Peyer's patch (tissue), 4 donors: ENCODE measurements around the gene TIMM8A. TPM values are rescaled to one million over a fixed set of nuclear protein-coding genes. Genes with fewer than 3 reads are reported as not detected.
"Not testable (repeated sequence)": the region's sequence is repeated elsewhere in the genome, so short reads cannot be mapped to it uniquely, and the experiment has no call there.

Experiments used
- DNase-seq, 3 donors: peaks; one replicate each; pipeline ENCODE4 v3.0.0-alpha.2; 2017 to 2019
- H3K27ac ChIP-seq, 4 donors: fragments of 200-600 bp; sonication (generic); one replicate each; pipeline ENCODE4 v1.5.1; 2016 to 2019
- H3K27me3 ChIP-seq, 2 donors: fragments of 200-600 bp; sonication (generic); one replicate each; pipeline ENCODE4 v1.5.1; 2019
- H3K36me3 ChIP-seq, 3 donors: fragments of 200-600 bp; sonication (generic); one replicate each; pipeline ENCODE4 v1.5.1; 2016 to 2019
- H3K4me1 ChIP-seq, 4 donors: fragments of 200-600 bp; sonication (generic); one replicate each; pipeline ENCODE4 v1.5.1; 2016 to 2019
- H3K4me3 ChIP-seq, 4 donors: fragments of 200-600 bp; sonication (generic); 1 replicate in 3 of 4; 2 replicates in 1 of 4; pipeline ENCODE4 v1.5.1; 2016 to 2019; ENCODE audit warnings: mild to moderate bottlenecking in 1 of 4
- H3K9me3 ChIP-seq, 4 donors: fragments of 200-600 bp; sonication (generic); one replicate each; pipeline ENCODE4 v1.5.1; 2016 to 2019; ENCODE audit warnings: mild to moderate bottlenecking in 1 of 4
- POLR2A ChIP-seq, 2 donors: fragments of 450-650 bp; IDR thresholded peaks; one replicate each; pipeline ENCODE4 v1.5.1; 2017; ENCODE audit warnings: antibody characterized with exemption in 2 of 2, mild to moderate bottlenecking in 2 of 2, moderate library complexity in 2 of 2
- total RNA-seq, 4 donors: library from RNA; depleted of rRNA; stranded (reverse); fragments of >200 nt; gene quantifications; one replicate each; pipeline ENCODE4 v1.1.0, GENCODE V29; 2016
- TF ChIP-seq, protein P1 (sequence below), 6 experiments: fragments of 450-650 bp in 4 of 6; fragments of 200-600 bp in 2 of 6; sonication (generic) in 1 of 6; IDR thresholded peaks; one replicate each; pipeline ENCODE4 v1.5.1; 2017 to 2019; ENCODE audit warnings: antibody characterized with exemption in 6 of 6, mild to moderate bottlenecking in 3 of 6, moderate library complexity in 1 of 6

Gene TIMM8A
- total RNA-seq, 4 donors from 2014 or later = 5.2 to 11.6 (median 10.1) TPM

DNA sequence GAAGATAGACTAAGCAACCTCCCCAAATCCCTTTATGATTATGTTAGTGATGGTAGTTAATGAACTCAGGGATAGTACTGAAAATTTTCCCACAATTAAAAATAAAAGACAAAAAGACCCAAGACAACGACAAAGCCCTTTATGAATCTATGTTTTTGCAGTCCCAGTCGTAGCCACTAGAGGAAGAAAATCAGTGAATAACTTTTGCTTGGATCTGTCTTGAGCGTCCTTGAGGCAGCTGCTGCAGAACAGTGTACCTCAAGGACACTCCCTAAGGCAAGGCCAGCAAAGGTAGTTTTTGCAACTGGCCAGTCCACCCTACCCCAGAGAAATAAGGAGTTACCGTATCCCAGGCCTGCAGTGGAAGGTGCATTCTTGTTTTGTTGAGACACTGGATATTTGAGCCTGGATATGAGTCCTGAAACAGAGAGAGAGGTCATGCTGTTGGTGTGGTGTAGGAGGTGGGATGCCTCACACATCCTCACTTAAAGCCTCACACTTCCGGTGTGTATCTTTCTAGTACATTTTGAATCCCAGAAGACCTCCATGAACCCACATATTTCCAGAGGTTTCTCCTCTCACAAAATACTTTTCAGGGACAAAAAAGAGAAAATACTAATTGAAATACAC lies 8.7 kb upstream of the TIMM8A start:
- H3K27ac ChIP-seq = no peak overlapping the region
- no peak for DNase-seq
- H3K9me3 ChIP-seq = no peaks in the 10 kb centered on the region
- no peaks in the 10 kb centered on the region for H3K36me3 ChIP-seq
- TF ChIP-seq POLR2A (IDR thresholded peaks at IDR 0.05) = no peak
- TF ChIP-seq, protein P1, sequence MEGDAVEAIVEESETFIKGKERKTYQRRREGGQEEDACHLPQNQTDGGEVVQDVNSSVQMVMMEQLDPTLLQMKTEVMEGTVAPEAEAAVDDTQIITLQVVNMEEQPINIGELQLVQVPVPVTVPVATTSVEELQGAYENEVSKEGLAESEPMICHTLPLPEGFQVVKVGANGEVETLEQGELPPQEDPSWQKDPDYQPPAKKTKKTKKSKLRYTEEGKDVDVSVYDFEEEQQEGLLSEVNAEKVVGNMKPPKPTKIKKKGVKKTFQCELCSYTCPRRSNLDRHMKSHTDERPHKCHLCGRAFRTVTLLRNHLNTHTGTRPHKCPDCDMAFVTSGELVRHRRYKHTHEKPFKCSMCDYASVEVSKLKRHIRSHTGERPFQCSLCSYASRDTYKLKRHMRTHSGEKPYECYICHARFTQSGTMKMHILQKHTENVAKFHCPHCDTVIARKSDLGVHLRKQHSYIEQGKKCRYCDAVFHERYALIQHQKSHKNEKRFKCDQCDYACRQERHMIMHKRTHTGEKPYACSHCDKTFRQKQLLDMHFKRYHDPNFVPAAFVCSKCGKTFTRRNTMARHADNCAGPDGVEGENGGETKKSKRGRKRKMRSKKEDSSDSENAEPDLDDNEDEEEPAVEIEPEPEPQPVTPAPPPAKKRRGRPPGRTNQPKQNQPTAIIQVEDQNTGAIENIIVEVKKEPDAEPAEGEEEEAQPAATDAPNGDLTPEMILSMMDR (IDR thresholded peaks at IDR 0.05) = peak in 4 of 6 experiments; percentile 20 to 33 (median 28)
- H3K4me3 ChIP-seq = no peak overlapping the region
- H3K27me3 ChIP-seq = no peaks in the 10 kb centered on the region
- H3K4me1 ChIP-seq = no peaks in the 10 kb centered on the region

DNA sequence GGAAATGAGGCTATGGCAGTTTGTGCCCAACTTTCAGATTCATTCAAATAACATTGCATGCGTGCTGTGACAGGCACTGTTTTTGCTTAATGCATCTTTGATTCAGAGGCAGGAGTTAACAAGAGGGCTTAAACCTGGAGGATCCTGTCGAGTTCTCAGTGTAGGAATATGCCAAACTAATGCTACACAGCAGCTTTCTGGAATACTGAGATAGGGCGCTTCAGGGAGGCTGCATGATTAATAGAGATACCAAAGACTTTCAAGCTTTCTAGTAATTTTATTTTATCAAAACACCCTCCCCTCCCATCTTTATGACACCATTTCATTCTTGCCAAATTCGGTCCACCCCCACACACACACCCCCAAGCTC lies 636 bp upstream of the TIMM8A start:
- H3K36me3 ChIP-seq = no peaks in the 10 kb centered on the region
- H3K27ac ChIP-seq = peak overlapping the region in 3 of 4 donors; percentile 71 to 86 (median 85)
- H3K4me1 ChIP-seq = no peaks in the 10 kb centered on the region
- no peak for DNase-seq
- no peaks in the 10 kb centered on the region for H3K27me3 ChIP-seq
- peak overlapping the region; percentile 52 to 78 (median 62) for H3K4me3 ChIP-seq
- no peaks in the 10 kb centered on the region for H3K9me3 ChIP-seq
- TF ChIP-seq POLR2A (IDR thresholded peaks at IDR 0.05) = no peak
- TF ChIP-seq, protein P1 (IDR thresholded peaks at IDR 0.05) = no peak

DNA sequence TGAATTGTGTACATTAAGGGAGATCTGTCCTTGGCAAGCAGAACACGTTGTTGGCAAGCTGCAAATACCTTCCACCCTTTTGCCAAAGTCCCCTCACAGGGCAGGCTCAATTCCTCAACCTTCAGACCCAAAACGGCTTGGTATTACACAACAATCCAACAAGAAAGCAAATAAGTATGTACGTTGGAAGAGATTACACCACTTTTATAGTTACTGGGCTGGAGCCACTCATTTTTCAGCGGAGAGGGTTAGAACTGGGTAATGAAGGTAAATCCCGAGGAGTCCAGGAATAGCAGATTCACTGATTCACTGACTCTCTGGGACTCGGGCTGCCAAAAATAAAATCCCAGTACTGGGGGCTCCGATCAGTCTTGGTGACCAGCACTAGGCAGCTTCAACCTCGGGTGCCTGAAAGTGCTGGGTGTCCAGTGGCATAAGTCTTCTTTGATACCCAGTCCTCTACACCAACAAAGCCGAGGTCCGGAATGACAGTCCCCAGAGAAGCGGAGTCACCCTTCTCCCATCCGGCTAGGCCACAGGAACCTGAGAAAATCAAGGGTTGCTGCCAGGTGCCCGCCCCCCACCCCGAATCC lies 587 bp downstream of the TIMM8A start:
- DNase-seq = no peak
- Histone ChIP-seq H3K9me3 (no peaks in the 10 kb centered on the region), H3K27ac (peak overlapping the region; percentile 71 to 86 (median 84)), H3K27me3 (no peaks in the 10 kb centered on the region), H3K4me3 (peak overlapping the region; percentile 52 to 78 (median 62)), H3K36me3 (no peaks in the 10 kb centered on the region), H3K4me1 (no peaks in the 10 kb centered on the region)
- no peak for TF ChIP-seq POLR2A (IDR thresholded peaks at IDR 0.05)
- TF ChIP-seq, protein P1 (IDR thresholded peaks at IDR 0.05) = no peak

DNA sequence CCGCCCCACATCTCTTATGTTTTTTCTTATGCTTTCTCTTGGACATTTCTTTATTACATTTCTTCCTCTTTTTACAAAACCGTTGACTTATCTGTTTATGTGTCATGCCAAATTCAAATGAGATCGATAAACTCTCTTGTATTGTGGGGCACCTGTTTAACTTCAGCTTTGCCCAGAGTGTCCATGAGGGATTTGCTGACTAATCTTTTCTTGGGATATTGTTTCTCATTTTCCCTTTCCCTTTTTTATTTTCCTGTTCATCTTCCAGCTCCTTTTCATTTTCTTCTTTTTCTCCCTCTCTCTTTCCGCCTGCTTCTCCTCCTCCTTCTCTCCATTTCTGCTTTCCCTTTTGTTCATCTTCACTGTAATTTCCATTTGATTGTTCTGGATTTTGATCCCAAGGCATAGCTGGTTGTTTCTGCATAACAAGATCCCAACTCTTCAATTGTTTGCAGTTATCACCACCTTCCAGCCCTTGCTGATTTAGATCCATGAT lies 10.7 kb downstream of the TIMM8A start:
- H3K27ac ChIP-seq = no peak overlapping the region
- no peaks in the 10 kb centered on the region for H3K9me3 ChIP-seq
- no peak overlapping the region for H3K4me3 ChIP-seq
- no peaks in the 10 kb centered on the region for H3K27me3 ChIP-seq
- H3K4me1 ChIP-seq = no peaks in the 10 kb centered on the region
- no peak for DNase-seq
- TF ChIP-seq, protein P1 (IDR thresholded peaks at IDR 0.05) = no peak
- TF ChIP-seq POLR2A (IDR thresholded peaks at IDR 0.05) = no peak
- no peaks in the 10 kb centered on the region for H3K36me3 ChIP-seq

DNA sequence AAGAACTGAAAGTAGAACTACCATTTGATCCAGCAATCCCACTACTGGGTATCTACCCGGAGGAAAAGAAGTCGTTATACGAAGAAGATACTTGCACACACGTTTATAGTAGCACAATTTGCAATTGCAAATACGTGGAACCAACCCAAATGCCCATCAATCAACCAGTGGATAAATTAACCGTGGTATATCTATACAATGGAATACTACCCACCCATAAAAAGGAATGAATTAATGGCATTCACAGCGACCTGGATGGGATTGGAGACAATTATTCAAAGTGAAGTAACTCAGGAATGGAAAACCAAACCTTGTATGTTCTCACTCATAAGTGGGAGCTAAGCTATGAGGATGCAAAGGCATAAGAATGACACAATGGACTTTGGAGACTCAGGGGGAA lies 14.2 kb downstream of the TIMM8A start:
- DNase-seq, H3K9me3 ChIP-seq, H3K4me3 ChIP-seq: not testable (repeated sequence)

DNA sequence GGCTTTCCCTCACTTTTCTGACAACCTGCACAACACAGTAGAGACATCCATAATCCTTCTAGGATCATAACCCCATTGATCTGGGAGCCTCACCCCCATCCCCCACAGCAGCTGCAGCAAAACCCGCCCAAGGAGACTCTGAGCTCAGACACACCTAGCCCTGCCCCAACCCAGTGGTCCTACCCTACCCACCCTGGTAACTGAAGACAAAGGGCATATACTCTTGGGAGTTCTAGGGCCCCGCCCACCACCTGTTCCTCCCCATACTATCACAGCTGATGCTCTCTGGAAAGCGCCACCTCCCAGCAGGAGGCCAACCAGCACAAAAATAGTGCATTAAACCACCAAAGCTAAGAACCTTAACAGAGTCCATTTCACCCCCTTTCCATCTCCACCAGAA lies 21.9 kb downstream of the TIMM8A start:
- not testable (repeated sequence) for H3K4me1 ChIP-seq, H3K36me3 ChIP-seq, H3K27ac ChIP-seq, H3K4me3 ChIP-seq, H3K9me3 ChIP-seq, H3K27me3 ChIP-seq
- DNase-seq = peak in 2 of 3 donors; percentile 47 to 53

More for the DNA sequence above, 14.2 kb downstream of the TIMM8A start:
- not testable (repeated sequence) for H3K4me1 ChIP-seq, H3K27ac ChIP-seq, H3K27me3 ChIP-seq, H3K36me3 ChIP-seq
